H1 (cell line): ENCODE measurements around the gene TMEM18. TPM values are rescaled to one million over a fixed set of nuclear protein-coding genes. Genes with fewer than 3 reads are reported as not detected.
A peak's percentile ranks its signal among the peaks of the same experiment; 100 is the strongest.

Experiments used
- CTCF ChIA-PET: fragments of 300-600 bp; sonication (Branson Sonifier 250); formaldehyde crosslinking; loops from one replicate; lab custom pipeline; 2021; ENCODE audit not compliant: partially characterized antibody; lab: Charles Lee
- POLR2A ChIA-PET: fragments of 300-600 bp; sonication (Branson Sonifier 250); formaldehyde crosslinking; loops from one replicate; lab custom pipeline; 2021; ENCODE audit warnings: inconsistent platforms; ENCODE audit not compliant: partially characterized antibody; lab: Charles Lee
- DNase-seq, 2 experiments: peaks; one replicate each; pipeline versions ENCODE4 v3.0.0 to v3.0.0-alpha.2; 2010 to 2022; ENCODE audit warnings: low spot score in 2 of 2, low read depth in 1 of 2, mixed read lengths in 1 of 2
- FAIRE-seq: peaks from 2 replicates; lab custom pipeline; 2011; peaks lifted over from hg19 to GRCh38; lab: Jason Lieb, UNC
- H2AFZ ChIP-seq: 2 replicates; pipeline ENCODE4 v1.8.1; 2012; ENCODE audit warnings: low read length, inconsistent platforms
- H2AK5ac ChIP-seq: 2 replicates; pipeline ENCODE4 v1.6.1; 2013; ENCODE audit warnings: low read depth, low read length
- H2BK120ac ChIP-seq: replicated peaks from 2 replicates; pipeline ENCODE3; 2013; ENCODE audit warnings: low read depth, low read length, inconsistent platforms
- H2BK12ac ChIP-seq: 2 replicates; pipeline ENCODE4 v1.6.1; 2013; ENCODE audit warnings: low read depth, low read length
- H2BK15ac ChIP-seq: 2 replicates; pipeline ENCODE4 v1.6.1; 2013; ENCODE audit warnings: low read length
- H2BK20ac ChIP-seq: 2 replicates; pipeline ENCODE4 v1.6.1; 2013; ENCODE audit warnings: low read length
- H2BK5ac ChIP-seq: 2 replicates; pipeline ENCODE4 v1.6.1; 2013; ENCODE audit warnings: low read depth, low read length
- H3K14ac ChIP-seq: 2 replicates; pipeline ENCODE4 v1.6.1; 2013; ENCODE audit warnings: inconsistent platforms; ENCODE audit not compliant: insufficient read length
- H3K18ac ChIP-seq: 2 replicates; pipeline ENCODE4 v1.6.1; 2013; ENCODE audit warnings: low read length; ENCODE audit errors: extremely low read depth
- H3K23ac ChIP-seq: 2 replicates; pipeline ENCODE4 v1.6.1; 2013; ENCODE audit warnings: inconsistent platforms; ENCODE audit not compliant: insufficient read length
- H3K23me2 ChIP-seq: 2 replicates; pipeline ENCODE4 v1.6.1; 2013; ENCODE audit warnings: low read depth, low read length
- H3K27ac ChIP-seq: 2 replicates; pipeline ENCODE4 v1.6.1; 2011; ENCODE audit warnings: low read depth, low read length, inconsistent platforms
- H3K27me3 ChIP-seq, 4 experiments: replicated peaks in 1 of 4; 1 replicate in 1 of 4; 2 replicates in 3 of 4; pipeline versions ENCODE4 v1.6.1 to v1.8.1; 2011 to 2013; ENCODE audit warnings: low read length in 3 of 4, mild to moderate bottlenecking in 3 of 4, inconsistent platforms in 2 of 4, mixed read lengths in 2 of 4, moderate library complexity in 1 of 4; ENCODE audit not compliant: control insufficient read depth in 3 of 4, insufficient read depth in 3 of 4; ENCODE audit errors: extremely low read depth in 1 of 4
- H3K36me3 ChIP-seq, 4 experiments: 2 replicates each; pipeline versions ENCODE4 v1.6.1 to v1.8.1; 2011 to 2013; ENCODE audit warnings: mild to moderate bottlenecking in 4 of 4, low read length in 3 of 4, moderate library complexity in 2 of 4, control low read depth in 1 of 4, inconsistent platforms in 1 of 4; ENCODE audit not compliant: insufficient read depth in 4 of 4, control insufficient read depth in 2 of 4
- H3K4ac ChIP-seq: replicated peaks from 2 replicates; pipeline ENCODE3; 2013; ENCODE audit warnings: low read length, low read depth, mixed read lengths, inconsistent platforms; ENCODE audit not compliant: insufficient read length
- H3K4me1 ChIP-seq, 4 experiments: replicated peaks in 1 of 4; 1 replicate in 1 of 4; 2 replicates in 3 of 4; pipeline versions ENCODE4 v1.6.1 to v1.8.1; 2011 to 2013; ENCODE audit warnings: low read length in 3 of 4, inconsistent platforms in 2 of 4, mixed read lengths in 1 of 4; ENCODE audit not compliant: insufficient read depth in 4 of 4, control insufficient read depth in 3 of 4
- H3K4me2 ChIP-seq, 2 experiments: 2 replicates each; pipeline versions ENCODE4 v1.6.1 to v1.8.1; 2011 to 2013; ENCODE audit warnings: low read depth in 2 of 2, low read length in 2 of 2, control low read depth in 1 of 2, inconsistent platforms in 1 of 2, mild to moderate bottlenecking in 1 of 2; ENCODE audit not compliant: insufficient read depth in 1 of 2
- H3K4me3 ChIP-seq, 4 experiments: fragments of 200-600, 300-600 bp in 1 of 4; sonication (generic), shearing (Covaris generic), sonication (Bioruptor Twin) in 1 of 4; 2 replicates each; pipeline versions ENCODE4 v1.5.1 to v1.8.1; 2011 to 2016; ENCODE audit warnings: low read length in 4 of 4, low read depth in 3 of 4, control low read depth in 2 of 4, inconsistent platforms in 2 of 4, mild to moderate bottlenecking in 2 of 4, mixed read lengths in 1 of 4, moderate library complexity in 1 of 4; ENCODE audit not compliant: insufficient read depth in 2 of 4; ENCODE audit errors: extremely low read depth in 1 of 4
- H3K56ac ChIP-seq: replicated peaks from 2 replicates; pipeline ENCODE3; 2013; ENCODE audit warnings: low read depth, mild to moderate bottlenecking, mixed read lengths, low read length, inconsistent platforms; ENCODE audit not compliant: insufficient read length
- H3K79me1 ChIP-seq: 2 replicates; pipeline ENCODE4 v1.6.1; 2013; ENCODE audit warnings: low read depth, low read length, control low read depth
- H3K79me2 ChIP-seq, 2 experiments: 2 replicates each; pipeline versions ENCODE4 v1.6.1 to v1.8.1; 2012 to 2013; ENCODE audit warnings: low read length in 2 of 2, mild to moderate bottlenecking in 2 of 2, inconsistent platforms in 1 of 2; ENCODE audit not compliant: insufficient read depth in 2 of 2, control insufficient read depth in 1 of 2
- H3K9ac ChIP-seq, 4 experiments: replicated peaks in 1 of 4; 1 replicate in 1 of 4; 2 replicates in 3 of 4; pipeline versions ENCODE4 v1.6.1 to v1.8.1; 2011 to 2013; ENCODE audit warnings: low read depth in 3 of 4, low read length in 3 of 4, control low read depth in 2 of 4, mild to moderate bottlenecking in 2 of 4, moderate library complexity in 2 of 4, inconsistent platforms in 1 of 4; ENCODE audit errors: extremely low read depth in 1 of 4
- H3K9me3 ChIP-seq, 2 experiments: 2 replicates each; pipeline versions ENCODE4 v1.6.1 to v1.8.1; 2012 to 2013; ENCODE audit warnings: mild to moderate bottlenecking in 2 of 2, moderate library complexity in 2 of 2, control low read depth in 1 of 2, inconsistent platforms in 1 of 2, low read depth in 1 of 2, low read length in 1 of 2, mixed read lengths in 1 of 2; ENCODE audit not compliant: insufficient read depth in 2 of 2
- H4K20me1 ChIP-seq, 2 experiments: replicated peaks in 1 of 2; 2 replicates each; pipeline versions ENCODE3 to v1.8.1; 2011 to 2013; ENCODE audit warnings: inconsistent platforms in 2 of 2, low read length in 2 of 2, mild to moderate bottlenecking in 1 of 2; ENCODE audit not compliant: insufficient read depth in 2 of 2, control insufficient read depth in 1 of 2
- H4K5ac ChIP-seq: 2 replicates; pipeline ENCODE4 v1.6.1; 2013; ENCODE audit warnings: low read length, low read depth, mixed read lengths, inconsistent platforms; ENCODE audit not compliant: insufficient read length
- H4K8ac ChIP-seq: 2 replicates; pipeline ENCODE4 v1.8.0; 2013; ENCODE audit warnings: mild to moderate bottlenecking, moderate library complexity, low read length, inconsistent platforms; ENCODE audit not compliant: insufficient read depth; ENCODE audit errors: extremely low read depth
- H4K91ac ChIP-seq: replicated peaks from 2 replicates; pipeline ENCODE3; 2013; ENCODE audit warnings: low read length, mixed read lengths, inconsistent platforms; ENCODE audit not compliant: insufficient read length
- CREB1 ChIP-seq: IDR thresholded peaks from 2 replicates; pipeline ENCODE4 v1.6.1; 2012; ENCODE audit warnings: inconsistent platforms
- FOSL1 ChIP-seq: IDR thresholded peaks from 2 replicates; pipeline ENCODE4 v1.6.1; 2011; ENCODE audit warnings: mild to moderate bottlenecking, low read depth, low read length, moderate library complexity; ENCODE audit not compliant: insufficient read depth
- NRF1 ChIP-seq: IDR thresholded peaks from 2 replicates; pipeline ENCODE4 v1.6.1; 2011; ENCODE audit warnings: mild to moderate bottlenecking, low read depth, low read length, improper control_type of control experiment
- SIN3A ChIP-seq, 2 experiments: IDR thresholded peaks in 1 of 2; conservative IDR thresholded peaks in 1 of 2; 2 replicates each; pipeline ENCODE4 v1.6.1; 2011 to 2012; ENCODE audit warnings: low read length in 2 of 2, improper control_type of control experiment in 1 of 2, low read depth in 1 of 2, mild to moderate bottlenecking in 1 of 2
- TAF1 ChIP-seq: IDR thresholded peaks from 2 replicates; pipeline ENCODE4 v1.6.1; 2011; ENCODE audit warnings: mild to moderate bottlenecking, low read depth, low read length
- TBP ChIP-seq: IDR thresholded peaks from 2 replicates; pipeline ENCODE4 v1.6.1; 2011; ENCODE audit warnings: low read depth, low read length, improper control_type of control experiment
- USF2 ChIP-seq: IDR thresholded peaks from 2 replicates; pipeline ENCODE4 v1.6.1; 2011; ENCODE audit warnings: low read length, improper control_type of control experiment
- WGBS, 2 experiments: shearing (Covaris generic) in 1 of 2; methylation state at CpG; one replicate each; pipeline versions ENCODE4 v1.1.6 to v1.1.7; 2013 to 2015; ENCODE audit warnings: low lambda C conversion rate in 2 of 2, mixed read lengths in 2 of 2, inconsistent platforms in 1 of 2, low coverage in 1 of 2, missing lambda C conversion rate in 1 of 2; ENCODE audit not compliant: insufficient replicate concordance in 2 of 2, insufficient coverage in 1 of 2, insufficient read length in 1 of 2; ENCODE audit errors: extremely low coverage in 1 of 2, missing lambda C conversion rate in 1 of 2; 5-methylcytosine and 5-hydroxymethylcytosine counted together
- polyA plus RNA-seq, 7 experiments: library from polyadenylated mRNA; depleted of rRNA in 3 of 7; stranded (reverse) in 5 of 7; unstranded in 2 of 7; fragments of >200 nt in 5 of 7; fragments of 200-250 nt in 2 of 7; gene quantifications; 1 replicate in 5 of 7; 2 replicates in 1 of 7; 4 replicates in 1 of 7; pipeline versions ENCODE4 v1.2.1 to v1.2.3, GENCODE V29; 2011 to 2013; ENCODE audit warnings: missing spikeins in 2 of 7, mixed read lengths in 2 of 7
- total RNA-seq: library from RNA; stranded (reverse); fragmentation: NEBNext Ultra II Directional; extraction: Animal tissue kit (Norgen Biotek cat#: 25700); gene quantifications from 2 replicates; pipeline ENCODE4 v1.2.1, GENCODE V29; 2021

TMEM18 gene
- total and polyA plus RNA-seq, 2 of the 8 experiments (the other 6 are each of a cell fraction or from before 2014, with no cell fraction given), result 22.4 to 27.1 TPM

GRCh38 chr2:717661-718060, 40.5 kb upstream of the TMEM18 start:
- no peak overlapping the region for H2BK5ac ChIP-seq
- no peak overlapping the region for H3K4me3 ChIP-seq
- no peak overlapping the region for H2BK20ac ChIP-seq
- no peaks in the 10 kb centered on the region for H3K9me3 ChIP-seq
- no peaks in the 10 kb centered on the region for H3K23me2 ChIP-seq
- no peak overlapping the region for H3K56ac ChIP-seq
- no peak for TF ChIP-seq FOSL1
- no peak for TF ChIP-seq SIN3A (conservative IDR thresholded peaks at IDR 0.05 in 1 of 2, IDR thresholded peaks at IDR 0.05 in 1 of 2; ENCODE audit: low read depth in 1 of 2, low read length in 2 of 2)
- TF ChIP-seq TAF1, result no peak
- no peak for TF ChIP-seq TBP
- TF ChIP-seq CREB1, result no peak
- TF ChIP-seq USF2, result no peak
- TF ChIP-seq NRF1, result no peak
- H3K27ac ChIP-seq, result no peak overlapping the region
- H3K79me2 ChIP-seq, result no peaks in the 10 kb centered on the region
- no peak overlapping the region for H2AK5ac ChIP-seq
- no peak overlapping the region for H2BK120ac ChIP-seq
- H3K36me3 ChIP-seq, result no peaks in the 10 kb centered on the region
- H4K5ac ChIP-seq, result no peak overlapping the region
- 96% methylated on average over 5 of the region's 5 CpGs; no CpG with 5 or more reads in 1 of the 2 experiments for WGBS, 2 experiments
- H4K8ac ChIP-seq, result no peak overlapping the region
- no peak overlapping the region for H3K14ac ChIP-seq
- H3K23ac ChIP-seq, result no peak overlapping the region
- H2AFZ ChIP-seq, result no peak overlapping the region
- peaks cover 0 to 10% (median 4%) of the 10 kb centered on the region in 4 experiments; a peak in 4 of 7 replicates for H3K4me1 ChIP-seq
- H2BK12ac ChIP-seq, result 0 out of 2 replicates have a peak overlapping the region, but pooled peaks have one; percentile 5
- H3K4me2 ChIP-seq, result no peak overlapping the region
- no peaks in the 10 kb centered on the region for H3K27me3 ChIP-seq
- DNase-seq, result no peak
- H4K20me1 ChIP-seq, result no peaks in the 10 kb centered on the region
- H3K18ac ChIP-seq, result no peak overlapping the region
- H3K79me1 ChIP-seq, result no peaks in the 10 kb centered on the region
- ChIA-PET POLR2A (interaction anchor here (1.4 kb wide), 1 partner anchor 11 kb away, joined by 5 read pairs; no protein-coding TSS in a partner anchor), CTCF (interaction anchor here (0.7 to 6.2 kb wide), 4 partner anchors 9 to 148 kb away, joined by 3 to 59 read pairs (median 3); no protein-coding TSS in a partner anchor)
- H4K91ac ChIP-seq, result no peak overlapping the region
- FAIRE-seq, result no peak
- H2BK15ac ChIP-seq, result no peak overlapping the region; the same call in 1 of the 2 replicates
- no peak overlapping the region for H3K4ac ChIP-seq
- no peak overlapping the region for H3K9ac ChIP-seq
